Iris pigment epithelial cell (primary cell): ENCODE results near the gene CNTN5.

Source experiments
- DNase-seq: peaks from one replicate; pipeline ENCODE4 v3.0.0-alpha.2; 2011; ENCODE audit warnings: low read depth

The CNTN5 gene

DNA sequence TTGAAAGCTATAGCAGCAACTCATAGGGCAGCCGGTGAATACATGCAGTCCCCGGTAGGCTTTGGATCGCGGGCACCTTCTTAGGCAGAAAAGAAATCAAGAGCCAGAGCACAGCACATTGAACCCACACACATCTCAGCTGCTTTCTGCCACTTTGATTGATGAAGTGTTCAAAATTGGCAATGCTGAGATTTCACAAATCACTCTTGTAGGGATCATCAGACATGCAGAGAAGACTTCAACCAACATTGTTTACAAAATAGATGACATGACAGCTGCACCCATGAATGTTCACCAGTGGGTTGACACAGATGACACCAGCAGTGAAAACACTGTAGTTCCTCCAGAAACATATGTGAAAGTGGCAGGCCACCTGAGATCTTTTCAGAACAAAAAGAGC lies 1316.1 kb downstream of the CNTN5 start:
- no peak for DNase-seq

DNA sequence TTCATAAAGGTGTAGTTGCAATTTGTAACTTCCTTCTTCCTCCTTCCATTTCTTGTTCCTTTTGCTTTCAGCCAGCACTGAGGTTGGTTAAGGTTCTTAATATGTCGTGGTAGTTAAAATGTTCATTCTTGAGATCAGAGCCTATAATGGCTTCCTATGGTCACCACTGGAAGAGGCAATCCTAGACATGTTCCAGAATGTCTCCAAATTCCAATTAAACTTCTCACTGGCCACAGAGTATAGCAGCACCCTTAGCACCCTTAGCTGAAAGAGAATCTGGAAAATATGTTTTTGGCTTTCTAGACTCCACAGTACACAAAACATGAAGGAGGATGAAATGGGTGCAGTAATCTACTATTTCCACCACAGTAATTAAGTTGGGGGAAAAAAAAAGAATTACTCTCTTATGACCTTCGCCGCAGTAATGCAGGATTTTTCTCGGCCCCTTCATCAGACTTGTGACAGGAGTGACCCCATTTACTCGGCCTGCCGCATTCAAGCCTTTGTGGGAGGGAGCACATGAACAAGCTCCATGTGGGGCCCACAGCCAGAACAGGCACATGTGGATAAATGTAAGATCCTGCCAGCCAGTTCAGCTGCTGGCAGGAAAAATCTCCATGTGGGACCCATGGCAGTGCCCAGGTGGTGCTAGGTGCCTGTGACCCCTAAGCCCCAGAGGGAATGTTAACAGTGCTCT lies 1317.5 kb downstream of the CNTN5 start:
- DNase-seq, result no peak

DNA sequence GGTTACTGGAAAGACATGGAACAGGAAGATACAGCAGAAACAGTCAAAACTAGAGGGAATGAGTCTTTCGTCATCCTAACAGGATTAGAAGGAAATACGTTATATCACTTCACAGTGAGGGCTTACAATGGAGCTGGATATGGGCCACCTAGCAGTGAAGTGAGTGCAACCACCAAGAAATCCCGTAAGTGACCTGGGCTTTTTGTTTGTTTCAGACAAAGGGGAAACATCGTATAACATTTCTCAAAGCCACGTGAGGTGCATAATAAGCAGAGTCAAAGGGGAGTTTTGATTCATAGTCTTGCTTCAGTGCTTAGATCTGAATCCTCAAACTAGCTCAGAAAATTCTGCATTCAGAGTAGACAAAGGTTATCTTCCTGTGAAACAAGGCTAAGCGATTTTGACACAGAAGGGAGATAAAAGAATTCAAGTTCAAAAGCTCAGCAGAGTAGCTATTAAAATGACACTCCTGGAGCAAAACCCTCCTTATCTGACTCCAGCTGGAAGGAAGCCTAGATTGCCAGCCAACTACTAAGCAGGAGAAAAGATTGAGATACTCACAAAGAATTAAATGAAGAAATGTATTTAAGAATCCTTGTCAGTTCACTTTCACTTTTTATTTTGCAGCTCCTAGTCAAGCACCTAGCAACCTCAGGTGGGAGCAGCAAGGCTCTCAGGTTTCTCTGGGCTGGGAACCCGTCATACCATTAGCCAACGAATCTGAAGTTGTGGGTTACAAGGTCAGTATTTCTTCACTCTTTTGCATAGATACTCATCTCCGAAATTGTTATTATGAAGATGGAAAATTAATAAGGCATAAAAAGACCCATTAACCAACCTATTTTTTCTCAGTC lies 1319.9 kb downstream of the CNTN5 start:
- peak; percentile 8 for DNase-seq

DNA sequence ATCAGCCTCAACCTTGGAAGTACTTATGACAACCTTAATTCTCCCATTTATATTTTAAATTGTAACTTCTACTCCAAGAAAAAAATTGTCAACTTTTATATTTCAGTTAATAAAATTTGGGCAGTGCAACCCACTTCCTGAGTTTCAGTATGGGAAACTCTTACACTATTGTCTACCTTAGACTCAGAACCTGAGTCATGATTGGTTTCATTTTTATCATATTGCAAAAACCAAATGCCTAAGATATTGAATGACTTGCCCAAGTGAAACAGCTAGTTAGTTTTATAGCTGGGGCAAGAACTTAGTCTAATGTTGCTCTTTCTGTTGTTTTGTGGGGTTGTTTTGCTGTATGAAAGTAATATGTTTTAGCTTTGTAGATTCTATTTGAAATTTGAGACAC lies 1332.3 kb downstream of the CNTN5 start:
- no peak for DNase-seq

DNA sequence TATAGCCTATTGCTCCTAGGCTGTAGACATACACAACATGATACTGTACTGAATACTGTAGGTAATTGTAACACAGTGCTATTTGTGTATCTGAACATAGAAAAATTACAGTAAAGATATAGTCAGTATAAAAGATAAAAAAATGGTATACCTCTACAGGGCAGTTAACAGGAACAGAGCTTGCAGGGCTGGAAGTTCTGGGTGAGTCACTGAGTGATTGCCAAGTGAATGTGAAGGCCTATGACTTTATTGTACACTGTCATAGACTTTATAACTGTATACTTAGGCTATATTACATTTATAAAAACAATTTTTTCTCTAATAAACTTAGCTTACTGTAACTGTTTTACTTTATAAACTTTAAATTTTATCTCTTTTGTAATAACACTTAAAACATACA lies 1334.0 kb downstream of the CNTN5 start:
- peak; percentile 16 for DNase-seq

DNA sequence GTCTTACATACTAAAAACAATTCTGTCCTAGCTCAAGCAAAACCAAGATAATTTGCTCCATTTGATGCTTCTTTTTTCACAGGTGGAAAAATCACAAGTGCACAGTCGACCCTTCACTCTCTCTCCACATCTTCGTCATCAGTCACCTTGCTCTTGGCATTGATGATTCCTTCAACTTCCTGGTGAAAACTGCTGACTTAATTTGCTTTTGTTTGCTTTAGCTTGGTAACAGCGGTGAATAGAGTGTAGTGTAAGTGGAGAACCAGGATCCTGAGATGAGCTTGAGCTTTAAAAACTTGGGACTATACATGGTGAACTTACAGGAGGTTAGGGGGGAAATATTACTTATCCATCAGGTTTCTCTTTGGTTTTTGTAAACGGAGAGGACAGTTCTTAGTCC lies 1335.3 kb downstream of the CNTN5 start:
- no peak for DNase-seq

DNA sequence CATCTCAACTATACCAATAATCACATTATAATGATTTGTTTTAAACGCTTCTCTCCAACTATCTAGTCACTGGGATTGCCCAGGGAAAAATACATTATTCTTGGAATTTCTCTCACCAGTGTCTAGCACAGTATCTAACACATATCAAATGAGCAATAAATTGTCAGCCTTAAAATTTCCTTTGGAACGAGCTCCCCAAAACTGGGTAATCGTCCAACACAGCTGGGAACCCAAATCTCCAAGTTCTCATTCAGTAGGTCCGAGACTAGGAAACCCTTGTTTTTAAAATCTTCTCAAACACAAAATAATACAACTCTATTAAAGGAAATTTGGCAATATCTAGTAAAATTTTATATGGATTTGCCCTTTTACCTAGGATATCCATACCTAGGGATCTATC lies 1338.5 kb downstream of the CNTN5 start:
- DNase-seq, result no peak

DNA sequence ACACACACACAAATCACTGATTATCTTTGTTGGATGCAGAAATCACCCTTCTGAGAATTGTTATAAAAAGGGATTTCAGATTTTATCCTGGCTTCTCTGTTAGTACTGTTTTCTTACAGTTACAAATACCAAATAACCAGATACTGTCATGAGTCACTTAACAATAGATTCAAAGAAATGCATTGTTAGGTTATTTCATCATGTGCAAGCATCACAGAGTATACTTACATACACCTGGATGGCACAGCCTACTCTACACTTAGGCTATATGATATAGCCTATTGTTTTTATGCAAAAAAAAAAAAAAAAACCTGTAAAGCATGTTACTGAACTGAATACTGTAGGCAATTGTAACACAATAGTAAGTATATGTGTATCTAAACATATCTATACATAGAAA lies 1347.1 kb downstream of the CNTN5 start:
- no peak for DNase-seq

DNA sequence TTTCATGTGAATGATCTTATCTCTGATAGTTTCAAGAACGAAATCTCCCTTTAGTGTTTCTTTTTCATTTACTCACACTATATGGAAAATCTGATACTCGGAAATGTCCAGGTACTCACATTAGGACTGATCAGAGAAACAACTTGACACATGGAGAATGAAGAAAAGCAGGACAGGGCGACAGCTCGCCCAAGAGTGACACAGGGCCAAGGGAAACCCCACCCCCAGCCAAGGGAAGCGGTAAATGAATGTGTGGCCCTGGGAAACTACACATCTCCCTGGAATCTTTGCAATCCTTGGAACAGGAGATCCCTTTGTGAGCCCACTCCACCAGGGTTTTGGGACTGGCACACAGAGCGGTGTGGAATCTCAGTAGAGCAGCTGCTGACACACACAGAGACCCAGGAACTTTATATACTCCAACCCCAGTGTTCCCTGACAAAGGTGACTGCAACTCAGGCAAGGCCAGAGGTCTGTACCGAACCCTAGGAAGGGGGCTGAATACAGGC lies 1362.7 kb downstream of the CNTN5 start:
- DNase-seq, result no peak

DNA sequence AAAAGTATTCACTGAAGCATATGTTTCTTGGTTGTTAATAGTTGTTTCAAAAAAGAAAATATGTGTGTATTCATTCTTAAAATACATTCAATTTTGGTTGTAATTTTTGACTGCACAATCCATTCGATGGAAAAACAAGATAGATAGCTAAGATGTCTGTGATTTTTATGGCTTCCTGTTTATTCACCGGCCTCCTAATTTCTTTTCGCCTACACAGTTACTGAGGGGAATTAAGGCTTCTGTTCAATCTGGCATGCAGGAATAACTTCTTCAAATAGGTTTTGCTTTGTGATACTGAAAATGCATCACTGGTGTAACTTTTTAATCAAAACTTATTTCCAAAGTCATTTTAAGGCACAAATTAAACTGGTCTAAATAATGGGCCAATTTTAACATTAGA lies 1375.5 kb downstream of the CNTN5 start:
- no peak for DNase-seq

DNA sequence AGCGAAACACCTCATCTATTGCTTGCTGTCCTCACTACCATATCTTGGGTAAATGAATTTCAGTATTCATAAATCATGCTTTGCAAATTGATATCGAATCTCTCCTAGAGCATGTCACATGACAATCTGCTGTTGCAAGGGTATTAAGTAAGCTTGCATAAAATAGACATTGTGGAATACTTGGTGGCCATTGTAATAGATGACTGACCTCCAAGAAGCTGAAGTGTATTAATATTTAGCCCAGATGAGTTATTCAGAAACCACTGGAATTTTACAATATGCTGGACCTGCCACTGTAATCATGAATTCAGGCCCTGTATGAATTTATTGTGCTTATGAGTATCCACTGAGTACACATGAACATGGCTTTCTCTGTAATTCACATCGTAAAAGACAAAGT lies 1376.7 kb downstream of the CNTN5 start:
- DNase-seq, result no peak

DNA sequence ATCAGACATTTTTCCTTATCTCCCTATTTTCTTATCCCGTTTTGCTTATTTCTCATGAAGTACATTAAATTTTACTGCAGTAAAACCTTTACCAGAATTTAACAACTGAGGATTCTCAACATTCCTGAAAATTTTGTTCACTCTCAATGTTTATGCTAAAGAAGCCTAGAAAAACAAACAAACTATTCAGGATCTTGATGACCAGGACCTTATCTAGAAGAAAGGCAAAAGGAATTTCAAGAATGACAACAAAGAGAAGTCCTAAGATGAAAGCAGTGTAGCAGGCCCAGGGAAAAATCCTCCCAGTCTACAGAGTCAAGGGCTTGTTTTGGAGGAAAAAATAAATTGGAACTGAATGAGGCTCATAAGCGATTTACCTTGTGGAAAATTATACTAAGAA lies 1383.1 kb downstream of the CNTN5 start:
- DNase-seq, result peak; percentile 87

DNA sequence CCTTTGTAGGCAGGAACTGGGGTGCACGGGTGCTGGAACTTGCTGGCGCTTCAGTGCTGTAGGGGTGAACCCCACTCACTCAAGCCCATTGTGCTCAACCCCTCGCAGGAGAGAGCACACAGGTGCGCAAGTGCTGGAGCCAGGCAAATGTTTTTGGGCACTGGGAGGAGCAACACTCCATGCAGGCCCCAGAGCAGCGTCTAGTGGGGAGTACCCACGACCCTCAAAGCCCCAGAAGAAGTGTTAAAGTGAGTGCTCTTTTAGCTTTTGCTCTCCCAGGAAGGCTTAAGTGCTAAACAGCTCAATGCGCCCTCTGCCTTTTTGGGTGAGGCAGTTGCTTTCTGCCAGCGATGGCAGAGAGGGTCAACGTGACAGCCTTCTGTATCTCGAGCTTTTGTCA lies 1384.2 kb downstream of the CNTN5 start:
- no peak for DNase-seq
